IPS DF 4.7 (cell line): ENCODE measurements around the gene KCNMB1.

Experiments
- DNase-seq: peaks from one replicate; pipeline ENCODE4 v3.0.0-alpha.2; 2013; ENCODE audit warnings: low spot score; ENCODE audit errors: extremely low read depth

Gene KCNMB1

GRCh38 chr5:170342153-170342725, 46.9 kb downstream of the KCNMB1 start:
- no peak for DNase-seq

DNA sequence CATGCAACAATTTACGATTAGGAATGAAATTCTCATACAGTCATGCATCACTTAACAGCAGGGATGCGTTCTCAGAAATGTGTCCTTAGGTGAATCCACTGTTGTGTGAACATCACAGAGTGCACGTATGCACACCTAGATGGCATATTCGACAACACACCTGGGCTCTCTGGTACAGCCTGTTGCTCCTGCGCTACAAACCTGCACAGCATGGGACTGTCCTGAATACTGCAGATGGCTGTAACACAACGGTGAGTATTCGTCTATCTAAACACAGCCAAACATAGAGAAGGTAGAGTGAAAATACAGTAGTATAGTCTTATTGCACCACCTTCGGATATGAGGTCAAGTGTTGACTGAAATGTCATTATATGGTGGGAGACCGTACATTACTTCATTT, 47.6 kb downstream of the KCNMB1 start:
- no peak for DNase-seq

DNA sequence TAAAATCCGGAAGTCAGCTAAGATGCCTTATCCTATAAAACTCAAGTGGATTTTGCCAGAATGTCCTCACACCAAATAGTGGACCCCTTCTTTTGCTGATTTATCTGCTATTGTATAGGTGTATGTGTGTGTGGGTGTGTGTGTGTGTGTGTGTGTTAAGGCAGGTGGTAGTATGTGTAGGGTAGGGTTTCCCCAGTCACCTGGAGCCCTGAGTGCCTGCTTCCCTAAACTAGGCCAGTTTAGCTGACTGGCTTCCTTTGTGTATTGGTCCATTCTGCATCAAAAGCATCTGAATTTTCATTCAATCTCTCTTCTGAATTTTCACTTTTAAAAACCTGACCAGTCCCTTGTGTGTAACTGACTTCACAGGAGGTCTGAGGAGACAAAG, 49.4 kb downstream of the KCNMB1 start:
- no peak for DNase-seq

DNA sequence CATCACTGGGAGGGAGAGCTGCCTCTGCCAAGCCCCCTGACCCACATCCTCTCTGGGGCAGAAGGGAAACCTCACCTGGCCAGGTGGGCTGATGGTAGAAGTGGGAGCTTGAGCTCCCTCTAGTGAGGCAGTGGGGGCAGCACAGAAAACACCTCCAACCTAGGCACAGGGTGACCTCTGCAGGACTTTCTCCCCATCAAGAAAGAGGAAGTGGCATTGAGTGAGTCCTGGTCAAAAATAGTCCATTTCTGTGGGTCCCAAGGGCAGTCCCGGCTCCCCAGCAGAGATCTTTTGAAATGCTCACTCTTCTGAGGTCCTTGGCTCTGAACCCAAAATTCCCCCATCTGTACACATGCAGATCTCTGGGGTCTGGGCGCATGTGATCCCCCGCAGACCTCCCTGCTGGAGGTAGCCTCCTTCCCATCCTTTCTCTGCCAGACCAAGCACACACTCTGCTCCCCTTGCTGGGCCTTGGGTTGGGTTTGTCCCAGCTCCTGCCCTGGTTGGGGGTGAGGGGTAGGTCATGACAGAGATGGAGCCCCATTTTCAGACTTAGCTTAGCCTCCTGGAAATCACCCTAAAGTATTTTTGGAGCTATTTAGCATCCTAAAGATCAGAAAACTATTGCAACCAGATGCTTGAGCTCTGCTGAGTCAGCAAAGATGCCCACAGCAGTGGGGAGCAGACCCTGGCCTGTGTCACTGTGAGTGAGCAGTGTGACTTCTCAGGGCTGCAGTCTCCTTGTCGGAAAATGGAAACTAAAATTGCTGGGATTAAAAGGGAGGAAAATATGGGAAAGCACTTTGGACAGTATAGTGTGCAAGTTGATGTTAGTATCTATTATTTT, 50.0 kb downstream of the KCNMB1 start:
- no peak for DNase-seq

GRCh38 chr5:170338291-170338690, 50.9 kb downstream of the KCNMB1 start:
- no peak for DNase-seq

DNA sequence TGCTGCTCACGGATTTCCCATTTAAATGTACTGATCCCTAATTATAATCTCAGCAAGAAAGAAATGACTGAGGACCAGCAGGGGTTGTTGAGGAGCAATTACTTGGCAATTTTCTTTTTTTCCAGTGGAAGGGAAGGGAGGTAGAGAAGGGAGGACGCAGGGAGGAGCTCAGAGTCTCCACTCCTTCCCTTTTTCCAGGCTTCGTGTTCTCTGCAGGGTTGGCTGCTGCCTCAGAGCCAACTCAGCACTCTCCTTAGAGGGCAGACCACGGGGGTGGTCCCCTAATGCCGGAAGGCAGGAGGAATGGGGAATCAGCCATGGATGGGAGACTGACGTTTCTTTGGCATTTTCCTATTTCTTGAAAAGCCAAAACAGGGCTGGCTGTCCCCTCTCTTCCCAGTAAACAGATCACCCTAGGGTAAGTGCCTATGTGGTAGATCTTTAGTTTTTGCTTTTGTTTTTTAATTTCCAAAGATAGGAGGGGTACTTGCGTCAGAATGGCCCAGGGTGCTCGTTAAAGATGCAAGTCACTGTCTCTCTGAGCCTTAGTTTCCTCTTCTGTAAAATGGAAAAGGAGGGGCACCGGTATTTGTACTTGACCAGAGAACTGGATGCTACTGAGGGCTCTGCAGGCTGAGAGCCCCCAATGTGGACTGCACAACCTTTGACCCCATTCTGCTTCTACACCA, 52.0 kb downstream of the KCNMB1 start:
- DNase-seq: no peak

DNA sequence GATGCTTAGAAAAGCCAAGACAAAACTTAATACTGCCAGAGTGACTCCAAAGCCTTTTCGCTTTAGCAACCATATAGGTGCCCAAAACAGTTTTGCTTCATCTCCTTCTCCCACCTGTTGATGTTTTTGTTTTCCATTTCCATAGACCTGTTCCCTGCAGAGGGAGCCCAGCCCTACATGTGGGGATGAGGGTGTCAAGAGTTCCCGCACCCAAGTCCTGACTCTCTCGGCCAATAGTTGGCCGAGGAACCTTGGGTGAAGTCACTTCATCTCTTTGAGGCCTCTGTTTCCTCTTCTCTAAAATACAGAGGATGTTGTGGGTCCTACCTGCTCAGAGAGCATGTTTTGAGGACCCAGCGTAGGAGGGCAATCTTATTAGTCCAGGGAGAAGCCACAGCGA, 53.1 kb downstream of the KCNMB1 start:
- DNase-seq: no peak

GRCh38 chr5:170334626-170335025, 54.5 kb downstream of the KCNMB1 start:
- DNase-seq: no peak

DNA sequence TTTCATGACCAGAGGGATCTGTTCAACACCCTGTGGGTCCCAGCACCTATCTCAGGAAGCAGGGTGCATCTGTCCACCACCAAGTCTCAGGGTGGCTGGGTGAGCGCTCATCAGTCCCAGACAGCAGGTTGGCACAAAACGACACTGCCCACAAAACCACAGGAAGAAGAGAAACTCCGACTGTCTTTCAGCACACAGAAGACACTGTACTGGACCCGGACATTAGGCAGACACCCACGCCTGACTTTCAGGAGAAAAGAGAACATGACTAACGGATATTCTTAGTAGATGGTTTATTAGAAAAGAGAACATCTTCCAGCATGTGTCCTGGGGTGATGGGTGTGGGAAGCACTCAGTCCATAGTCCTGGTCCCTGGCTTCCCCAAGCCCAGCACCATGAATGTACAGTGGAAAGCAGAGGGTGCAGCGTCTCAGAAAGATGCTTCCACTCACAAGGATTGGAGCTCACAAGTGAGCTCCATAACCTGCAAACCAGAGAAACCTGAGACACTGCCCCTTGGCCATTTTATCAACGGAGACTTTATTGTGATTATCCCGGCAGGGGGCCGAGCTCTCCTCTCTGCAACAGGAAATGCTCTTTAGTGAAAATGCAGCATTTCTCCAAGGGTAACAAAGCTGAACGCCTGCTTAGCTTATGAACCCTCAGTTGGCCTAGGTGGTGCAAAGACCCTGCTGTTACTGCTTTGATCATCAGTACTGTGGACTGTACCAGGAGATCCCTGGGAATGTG, 55.8 kb downstream of the KCNMB1 start:
- no peak for DNase-seq

- no peak for DNase-seq
Observed at GRCh38 chr5:170332058-170332457, 57.1 kb downstream of the KCNMB1 start.

DNA sequence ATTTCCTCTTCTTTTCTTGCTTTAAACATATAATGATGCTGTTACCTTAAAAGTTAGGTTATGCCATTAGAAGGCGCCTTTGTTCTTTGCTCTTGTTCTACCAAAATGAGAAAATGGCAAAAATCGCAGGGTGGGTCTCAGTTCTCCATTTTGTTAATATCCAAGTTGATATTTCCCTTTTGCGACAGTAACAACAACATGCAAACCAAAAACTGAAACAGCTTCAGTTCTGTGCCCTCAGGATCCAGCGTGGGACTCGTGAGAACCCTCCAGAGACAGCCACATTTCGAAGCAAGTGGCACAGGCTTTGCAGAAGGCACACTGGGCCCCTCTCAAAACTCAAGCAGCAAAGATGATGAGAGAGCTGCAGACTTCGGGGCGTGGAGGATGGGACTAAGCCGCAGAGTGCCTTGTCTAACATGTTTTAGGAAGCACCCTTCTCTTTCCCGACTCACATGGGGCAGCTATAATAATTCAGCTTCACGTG, 58.6 kb downstream of the KCNMB1 start:
- no peak for DNase-seq

DNA sequence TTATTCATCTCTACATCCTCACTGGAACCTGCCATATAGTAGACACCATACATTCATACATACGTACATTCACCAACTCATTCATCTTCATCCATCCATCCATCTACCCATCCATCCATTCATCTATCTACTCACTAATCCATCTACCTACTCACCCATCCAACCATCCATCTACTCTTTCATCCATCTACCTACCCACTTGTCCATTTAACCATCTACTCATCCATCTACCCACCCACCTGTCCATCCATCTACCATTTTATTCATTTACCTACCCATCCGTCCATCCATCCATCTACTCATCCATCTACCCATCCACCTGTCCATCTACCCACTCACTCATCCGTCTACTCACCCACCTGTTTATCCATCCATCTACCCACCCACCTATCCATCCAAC, 59.6 kb downstream of the KCNMB1 start:
- no peak for DNase-seq

DNA sequence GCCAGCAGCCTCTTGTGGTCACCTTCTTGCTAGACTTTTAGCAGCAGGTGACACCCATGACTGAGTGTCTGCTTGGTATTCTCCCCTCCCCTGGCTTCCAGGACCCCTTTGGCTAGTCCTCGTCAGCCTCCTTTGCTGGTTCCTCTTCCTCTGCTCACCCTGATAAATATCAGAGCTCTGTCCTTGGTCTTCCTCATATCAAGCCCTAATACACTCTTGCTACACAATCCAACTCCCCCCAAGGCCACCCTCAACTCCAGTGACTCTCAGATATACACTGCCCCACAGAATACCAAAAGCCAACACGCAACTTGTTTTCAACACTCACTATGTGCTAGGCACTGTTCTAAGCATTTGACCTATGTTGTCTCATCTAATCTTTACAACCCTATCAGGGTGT, 61.3 kb downstream of the KCNMB1 start:
- DNase-seq: no peak

DNA sequence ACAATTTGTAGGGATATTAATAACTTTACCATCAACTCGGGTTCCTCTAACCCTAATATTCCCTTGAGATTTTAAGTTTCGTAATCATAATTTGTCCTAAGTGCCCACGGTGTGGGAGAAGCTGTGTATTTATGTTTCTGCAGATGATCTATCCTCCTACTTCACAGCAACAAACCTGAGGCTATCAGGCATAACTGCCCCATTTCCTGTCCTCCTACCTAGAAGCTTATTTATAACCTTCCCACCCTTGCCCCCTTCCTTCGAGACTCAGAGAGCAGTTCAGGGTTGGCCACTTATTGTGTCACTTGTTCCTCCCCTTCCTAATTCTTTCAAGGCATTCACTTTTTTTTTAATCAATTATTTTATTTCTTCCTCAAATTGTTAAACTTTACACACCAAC, 62.0 kb downstream of the KCNMB1 start:
- DNase-seq: no peak
